A549 (cell line): ENCODE results near the gene FOXF2. TPM values are rescaled to one million over a fixed set of nuclear protein-coding genes. Genes with fewer than 3 reads are reported as not detected.

ENCODE experiments used
- ATAC-seq, 2 experiments: fragments of 200-7000 bp in 1 of 2; fragments of >200 bp in 1 of 2; cut with Nextera tagmentation in 1 of 2; cut with Tn5 transposase in 1 of 2; 3 replicates each; pipeline versions ENCODE4 v1.8.0 to v1.9.1; 2018 to 2020; ENCODE audit warnings: mild to moderate bottlenecking in 1 of 2, moderate library complexity in 1 of 2
- CTCF ChIA-PET: fragments of 300-600 bp; sonication (Branson Sonifier 250); formaldehyde crosslinking; extraction: SDS; loops from one replicate; lab custom pipeline; 2021; ENCODE audit warnings: antibody characterized with exemption, inconsistent platforms; lab: Yijun Ruan, JAX
- POLR2A ChIA-PET: fragments of 350-600 bp; formaldehyde crosslinking; extraction: SDS; loops from one replicate; lab custom pipeline; 2021; ENCODE audit warnings: antibody characterized with exemption, inconsistent platforms; lab: Yijun Ruan, JAX
- DNase-seq, 2 experiments: peaks; one replicate each; pipeline versions ENCODE4 v3.0.0 to v3.0.0-alpha.2; 2011 to 2016; ENCODE audit warnings: low read depth in 1 of 2, low spot score in 1 of 2
- FAIRE-seq: peaks from 2 replicates; lab custom pipeline; 2011; peaks lifted over from hg19 to GRCh38; lab: Jason Lieb, UNC
- H3K27ac ChIP-seq, 2 experiments: fragments of >200 bp; sonication (Bioruptor Twin); formaldehyde crosslinking; 3 replicates each; pipeline ENCODE4 v1.5.1; 2016 to 2017
- H3K4me1 ChIP-seq: fragments of >200 bp; sonication (Bioruptor Twin); formaldehyde crosslinking; 3 replicates; pipeline ENCODE4 v1.6.1; 2016
- H3K4me2 ChIP-seq: fragments of >200 bp; sonication (Bioruptor Twin); formaldehyde crosslinking; 3 replicates; pipeline ENCODE4 v1.6.1; 2016
- H3K4me3 ChIP-seq: fragments of >200 bp; sonication (Bioruptor Twin); formaldehyde crosslinking; 3 replicates; pipeline ENCODE4 v1.5.1; 2016
- H3K9me3 ChIP-seq: fragments of >200 bp; sonication (Bioruptor Twin); formaldehyde crosslinking; 3 replicates; pipeline ENCODE4 v1.6.1; 2016
- BHLHE40 ChIP-seq: IDR thresholded peaks from 2 replicates; pipeline ENCODE4 v1.6.1; 2012; ENCODE audit warnings: low read depth, low read length, inconsistent platforms
- CBX8 ChIP-seq: fragments of 200-600 bp; sonication (generic); IDR thresholded peaks from 2 replicates; pipeline ENCODE4 v1.6.1; 2016
- HDAC2 ChIP-seq: fragments of 200-600 bp; sonication (generic); IDR thresholded peaks from 2 replicates; pipeline ENCODE4 v1.6.1; 2016
- HEYL ChIP-seq: fragments of 250-450 bp; sonication (Bioruptor Pico); IDR thresholded peaks from 2 replicates; pipeline ENCODE4 v1.8.0; 2021; ENCODE audit warnings: mild to moderate bottlenecking, moderate library complexity
- HOXB13 ChIP-seq: fragments of 250-450 bp; sonication (Bioruptor Pico); IDR thresholded peaks from 2 replicates; pipeline ENCODE4 v1.5.0; 2020; ENCODE audit warnings: low read depth, mild to moderate bottlenecking, moderate library complexity
- JUN ChIP-seq, 2 experiments: fragments of >200 bp; sonication (Bioruptor Twin); formaldehyde crosslinking; IDR thresholded peaks; 2 replicates in 1 of 2; 3 replicates in 1 of 2; pipeline ENCODE4 v1.6.1; 2016 to 2017
- JUNB ChIP-seq: fragments of >200 bp; sonication (Bioruptor Twin); formaldehyde crosslinking; IDR thresholded peaks from 2 replicates; pipeline ENCODE4 v1.6.1; 2016
- KDM5A ChIP-seq: fragments of 200-600 bp; sonication (generic); IDR thresholded peaks from 2 replicates; pipeline ENCODE4 v1.6.1; 2016; ENCODE audit warnings: antibody characterized with exemption, mild to moderate bottlenecking
- NR3C1 ChIP-seq: fragments of >200 bp; sonication (Bioruptor Twin); formaldehyde crosslinking; IDR thresholded peaks from 3 replicates; pipeline ENCODE4 v1.6.1; 2017
- POLR2A ChIP-seq: IDR thresholded peaks from 2 replicates; pipeline ENCODE4 v1.6.1; 2012; ENCODE audit warnings: mild to moderate bottlenecking, low read length
- RAD21 ChIP-seq, 2 experiments: fragments of >200 bp in 1 of 2; sonication (Bioruptor Twin) in 1 of 2; formaldehyde crosslinking in 1 of 2; IDR thresholded peaks in 1 of 2; conservative IDR thresholded peaks in 1 of 2; 2 replicates in 1 of 2; 3 replicates in 1 of 2; pipeline ENCODE4 v1.6.1; 2012 to 2018; ENCODE audit warnings: inconsistent platforms in 1 of 2
- RARB ChIP-seq: fragments of 250-450 bp; sonication (Bioruptor Pico); IDR thresholded peaks from 2 replicates; pipeline ENCODE4 v1.8.0; 2021; ENCODE audit warnings: mild to moderate bottlenecking, moderate library complexity
- RCOR1 ChIP-seq: fragments of 150-350 bp; IDR thresholded peaks from 2 replicates; pipeline ENCODE4 v1.6.1; 2014; ENCODE audit warnings: antibody characterized with exemption, low read length, low read depth
- RFX5 ChIP-seq: fragments of 450-650 bp; IDR thresholded peaks from 2 replicates; pipeline ENCODE4 v1.7.1; 2014; ENCODE audit warnings: antibody characterized with exemption, mild to moderate bottlenecking, moderate library complexity
- RNF2 ChIP-seq: fragments of 200-600 bp; sonication (generic); IDR thresholded peaks from 2 replicates; pipeline ENCODE4 v1.6.1; 2016; ENCODE audit warnings: low read depth, mild to moderate bottlenecking, antibody characterized with exemption, moderate library complexity, borderline replicate concordance
- SREBF2 ChIP-seq: fragments of 450-650 bp; IDR thresholded peaks from 2 replicates; pipeline ENCODE4 v1.6.1; 2014; ENCODE audit warnings: mild to moderate bottlenecking, moderate library complexity
- TP53 ChIP-seq: fragments of 250-450 bp; sonication (Bioruptor Pico); IDR thresholded peaks from 2 replicates; pipeline ENCODE4 v1.5.0; 2021; ENCODE audit warnings: mild to moderate bottlenecking, moderate library complexity
- WGBS: methylation state at CpG from one replicate; pipeline ENCODE4 v1.1.6; 2017; ENCODE audit errors: missing lambda C conversion rate; 5-methylcytosine and 5-hydroxymethylcytosine counted together
- polyA plus RNA-seq, 4 experiments: library from polyadenylated mRNA; depleted of rRNA in 3 of 4; stranded (reverse); fragments of >200 nt; fragmentation: RNase III in 1 of 4; extraction: RNeasy Plus Mini Kit Qiagen cat#74134 plus additional on column Dnase treatment in 1 of 4; gene quantifications; 2 replicates in 3 of 4; 3 replicates in 1 of 4; pipeline ENCODE4 v1.2.3, GENCODE V29; 2011 to 2017
- TF ChIP-seq, protein P1 (sequence below): IDR thresholded peaks from 2 replicates; pipeline ENCODE4 v1.6.1; 2012
- TF ChIP-seq, protein P2 (sequence below): fragments of 200-600 bp; sonication (generic); IDR thresholded peaks from 2 replicates; pipeline ENCODE4 v1.6.1; 2016; ENCODE audit warnings: antibody characterized with exemption, mild to moderate bottlenecking, moderate library complexity
- TF ChIP-seq, protein P3 (sequence below): IDR thresholded peaks from 2 replicates; pipeline ENCODE4 v1.6.1; 2012
- TF ChIP-seq, protein P4 (sequence below): fragments of 450-650 bp; IDR thresholded peaks from 2 replicates; pipeline ENCODE4 v1.6.1; 2014; ENCODE audit warnings: antibody characterized with exemption
- TF ChIP-seq, protein P5 (sequence below): fragments of 250-450 bp; sonication (Bioruptor Pico); IDR thresholded peaks from 2 replicates; pipeline ENCODE4 v1.5.0; 2020; ENCODE audit warnings: low read depth, mild to moderate bottlenecking, moderate library complexity

Gene FOXF2
- polyA plus RNA-seq, 2 of the 4 experiments (the other 2 are of a cell fraction), result 6.6 to 12.3 TPM

DNA sequence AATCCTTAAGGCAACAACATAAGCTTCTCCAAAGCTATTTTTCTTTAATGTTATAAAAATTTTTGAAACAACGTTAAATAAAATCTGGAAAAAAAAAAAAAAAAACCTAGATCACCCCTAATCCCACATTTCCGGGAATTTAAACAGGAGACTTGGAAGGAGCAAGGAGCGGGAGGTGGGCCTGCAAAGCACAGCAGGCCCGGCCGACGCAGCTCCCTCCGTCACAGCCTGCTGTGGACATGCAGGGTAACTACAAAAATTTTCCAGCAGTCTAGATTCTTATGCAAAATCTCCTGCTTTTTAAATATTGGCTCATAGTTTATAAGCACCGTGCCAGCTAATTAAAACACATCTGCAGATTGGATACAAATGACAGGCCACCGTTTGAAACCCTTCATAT is 23.5 kb downstream of the FOXF2 start:
- ChIA-PET POLR2A (interaction anchor here (0.7 kb wide), 1 partner anchor 878 kb away, joined by 6 read pairs; no protein-coding TSS in a partner anchor), CTCF (interaction anchor here (1.5 to 4.2 kb wide), 2 partner anchors 11 to 820 kb away, joined by 3 to 24 read pairs; no protein-coding TSS in a partner anchor)
- TF ChIP-seq HDAC2, result no peak
- no peak for TF ChIP-seq RNF2
- no peak for TF ChIP-seq RCOR1
- TF ChIP-seq HOXB13 (CRISPR knock-in tag), result no peak
- Histone ChIP-seq H3K4me2 (no peak overlapping the region), H3K4me3 (no peak overlapping the region), H3K27ac (no peak overlapping the region), H3K9me3 (no peaks in the 10 kb centered on the region), H3K4me1 (no peaks in the 10 kb centered on the region)
- FAIRE-seq, result no peak
- no peak for ATAC-seq
- 77% methylated on average over 9 of the region's 9 CpGs for WGBS
- no peak for DNase-seq

DNA sequence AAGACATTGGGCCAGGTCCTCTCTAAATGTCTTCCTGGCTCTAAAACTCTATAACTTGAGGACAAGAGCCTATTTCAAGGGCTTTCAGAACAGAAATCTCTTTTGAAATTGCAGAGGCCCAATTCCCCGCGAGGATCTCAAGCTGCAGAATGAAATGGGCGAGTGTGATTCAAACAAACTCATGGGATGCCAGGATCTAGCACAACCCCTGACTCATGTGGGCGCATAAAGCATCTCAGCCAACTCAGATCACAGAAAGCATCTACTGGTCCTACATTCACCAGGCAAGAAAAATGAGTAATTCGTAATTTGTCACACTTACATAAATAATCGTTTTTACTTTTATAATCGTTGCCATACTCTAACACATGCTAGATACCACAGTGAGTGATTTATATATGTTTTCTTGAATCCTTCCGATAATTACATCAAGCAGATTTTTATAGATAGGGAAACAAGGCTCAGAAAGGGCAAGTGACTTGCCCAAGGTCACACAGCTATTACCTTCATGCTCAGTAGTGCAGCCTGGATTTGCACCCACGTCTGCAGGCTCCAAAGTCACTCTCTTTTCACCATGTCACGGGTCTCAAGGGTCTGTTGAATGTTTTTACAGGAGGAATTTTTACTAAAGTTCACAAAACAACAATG is 26.2 kb downstream of the FOXF2 start:
- CTCF ChIA-PET, result interaction anchor here (1.5 to 4.2 kb wide), 2 partner anchors 8 to 19 kb away, joined by 6 to 24 read pairs; no protein-coding TSS in a partner anchor

DNA sequence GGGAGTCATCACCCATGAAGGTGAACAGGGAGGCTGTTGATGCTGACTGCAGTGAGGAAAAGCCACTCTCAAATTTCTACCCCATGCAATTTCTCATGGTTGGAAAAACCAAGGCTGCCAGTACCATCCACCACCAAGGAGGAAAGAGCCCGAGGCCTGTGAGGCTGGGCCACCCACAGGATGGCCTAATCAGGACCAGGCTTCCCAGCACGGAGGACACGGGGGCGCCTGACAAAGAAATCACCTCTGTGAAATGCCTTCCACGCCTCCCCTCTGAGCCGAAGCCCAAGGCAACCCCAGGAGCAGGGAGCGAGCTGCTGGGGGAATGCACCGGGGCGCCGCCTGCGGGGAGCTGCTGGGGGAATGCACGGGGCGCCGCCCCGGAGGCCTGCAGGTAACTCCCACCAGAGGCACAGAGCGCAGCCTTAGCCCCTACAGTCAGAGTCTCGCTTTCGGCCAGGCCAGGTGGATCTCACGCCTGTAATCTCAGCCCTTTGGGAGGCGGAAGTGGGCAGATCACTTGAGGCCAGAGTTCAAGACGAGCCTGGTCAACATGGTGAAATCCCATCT is 26.9 kb downstream of the FOXF2 start:
- CTCF ChIA-PET, result interaction anchor here (0.6 kb wide), 1 partner anchor 709 kb away, joined by 5 read pairs; no protein-coding TSS in a partner anchor
- FAIRE-seq (no peak), ATAC-seq (0 out of 6 replicates have a peak, but pooled peaks of 1 of the 2 experiments have one; percentile 13), DNase-seq (no peak)
- Histone ChIP-seq H3K27ac (no peak overlapping the region), H3K4me3 (no peak overlapping the region), H3K4me1 (no peaks in the 10 kb centered on the region), H3K9me3 (no peaks in the 10 kb centered on the region), H3K4me2 (no peak overlapping the region)
- WGBS, result 75% methylated on average over 7 of the region's 21 CpGs
- POLR2A ChIA-PET, result no interaction called here
- TF ChIP-seq TP53 (CRISPR knock-in tag), result no peak
- TF ChIP-seq JUN (IDR thresholded peaks at IDR 0.05), result no peak
- no peak for TF ChIP-seq CBX8
- TF ChIP-seq KDM5A, result no peak
- TF ChIP-seq JUNB, result no peak
- TF ChIP-seq, protein P1, sequence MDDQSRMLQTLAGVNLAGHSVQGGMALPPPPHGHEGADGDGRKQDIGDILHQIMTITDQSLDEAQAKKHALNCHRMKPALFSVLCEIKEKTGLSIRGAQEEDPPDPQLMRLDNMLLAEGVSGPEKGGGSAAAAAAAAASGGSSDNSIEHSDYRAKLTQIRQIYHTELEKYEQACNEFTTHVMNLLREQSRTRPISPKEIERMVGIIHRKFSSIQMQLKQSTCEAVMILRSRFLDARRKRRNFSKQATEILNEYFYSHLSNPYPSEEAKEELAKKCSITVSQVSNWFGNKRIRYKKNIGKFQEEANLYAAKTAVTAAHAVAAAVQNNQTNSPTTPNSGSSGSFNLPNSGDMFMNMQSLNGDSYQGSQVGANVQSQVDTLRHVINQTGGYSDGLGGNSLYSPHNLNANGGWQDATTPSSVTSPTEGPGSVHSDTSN, result no peak
- TF ChIP-seq, all 56 proteins: peak for 0

More for the DNA sequence above, 26.2 kb downstream of the FOXF2 start:
- ATAC-seq (no peak), FAIRE-seq (no peak), DNase-seq (no peak)
- no peak overlapping the region for H3K4me2 ChIP-seq
- no peaks in the 10 kb centered on the region for H3K4me1 ChIP-seq
- POLR2A ChIA-PET, result interaction anchor here (0.6 kb wide), 1 partner anchor 19 kb away, joined by 4 read pairs; no protein-coding TSS in a partner anchor
- H3K9me3 ChIP-seq, result no peaks in the 10 kb centered on the region
- no peak for TF ChIP-seq NR3C1
- no peak for TF ChIP-seq RFX5
- TF ChIP-seq RARB (CRISPR knock-in tag), result no peak
- no peak for TF ChIP-seq RAD21 (conservative IDR thresholded peaks at IDR 0.05 in 1 of 2, IDR thresholded peaks at IDR 0.05 in 1 of 2)
- no peak for TF ChIP-seq POLR2A
- no peak for TF ChIP-seq BHLHE40
- TF ChIP-seq, protein P2, sequence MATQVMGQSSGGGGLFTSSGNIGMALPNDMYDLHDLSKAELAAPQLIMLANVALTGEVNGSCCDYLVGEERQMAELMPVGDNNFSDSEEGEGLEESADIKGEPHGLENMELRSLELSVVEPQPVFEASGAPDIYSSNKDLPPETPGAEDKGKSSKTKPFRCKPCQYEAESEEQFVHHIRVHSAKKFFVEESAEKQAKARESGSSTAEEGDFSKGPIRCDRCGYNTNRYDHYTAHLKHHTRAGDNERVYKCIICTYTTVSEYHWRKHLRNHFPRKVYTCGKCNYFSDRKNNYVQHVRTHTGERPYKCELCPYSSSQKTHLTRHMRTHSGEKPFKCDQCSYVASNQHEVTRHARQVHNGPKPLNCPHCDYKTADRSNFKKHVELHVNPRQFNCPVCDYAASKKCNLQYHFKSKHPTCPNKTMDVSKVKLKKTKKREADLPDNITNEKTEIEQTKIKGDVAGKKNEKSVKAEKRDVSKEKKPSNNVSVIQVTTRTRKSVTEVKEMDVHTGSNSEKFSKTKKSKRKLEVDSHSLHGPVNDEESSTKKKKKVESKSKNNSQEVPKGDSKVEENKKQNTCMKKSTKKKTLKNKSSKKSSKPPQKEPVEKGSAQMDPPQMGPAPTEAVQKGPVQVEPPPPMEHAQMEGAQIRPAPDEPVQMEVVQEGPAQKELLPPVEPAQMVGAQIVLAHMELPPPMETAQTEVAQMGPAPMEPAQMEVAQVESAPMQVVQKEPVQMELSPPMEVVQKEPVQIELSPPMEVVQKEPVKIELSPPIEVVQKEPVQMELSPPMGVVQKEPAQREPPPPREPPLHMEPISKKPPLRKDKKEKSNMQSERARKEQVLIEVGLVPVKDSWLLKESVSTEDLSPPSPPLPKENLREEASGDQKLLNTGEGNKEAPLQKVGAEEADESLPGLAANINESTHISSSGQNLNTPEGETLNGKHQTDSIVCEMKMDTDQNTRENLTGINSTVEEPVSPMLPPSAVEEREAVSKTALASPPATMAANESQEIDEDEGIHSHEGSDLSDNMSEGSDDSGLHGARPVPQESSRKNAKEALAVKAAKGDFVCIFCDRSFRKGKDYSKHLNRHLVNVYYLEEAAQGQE, result no peak
- TF ChIP-seq KDM5A, result no peak
- no peak for TF ChIP-seq JUN (IDR thresholded peaks at IDR 0.05)
- TF ChIP-seq, protein P3, sequence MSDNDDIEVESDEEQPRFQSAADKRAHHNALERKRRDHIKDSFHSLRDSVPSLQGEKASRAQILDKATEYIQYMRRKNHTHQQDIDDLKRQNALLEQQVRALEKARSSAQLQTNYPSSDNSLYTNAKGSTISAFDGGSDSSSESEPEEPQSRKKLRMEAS, result no peak
- TF ChIP-seq, protein P4, sequence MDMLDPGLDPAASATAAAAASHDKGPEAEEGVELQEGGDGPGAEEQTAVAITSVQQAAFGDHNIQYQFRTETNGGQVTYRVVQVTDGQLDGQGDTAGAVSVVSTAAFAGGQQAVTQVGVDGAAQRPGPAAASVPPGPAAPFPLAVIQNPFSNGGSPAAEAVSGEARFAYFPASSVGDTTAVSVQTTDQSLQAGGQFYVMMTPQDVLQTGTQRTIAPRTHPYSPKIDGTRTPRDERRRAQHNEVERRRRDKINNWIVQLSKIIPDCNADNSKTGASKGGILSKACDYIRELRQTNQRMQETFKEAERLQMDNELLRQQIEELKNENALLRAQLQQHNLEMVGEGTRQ, result no peak
- no peak for TF ChIP-seq SREBF2
- TF ChIP-seq, protein P5, sequence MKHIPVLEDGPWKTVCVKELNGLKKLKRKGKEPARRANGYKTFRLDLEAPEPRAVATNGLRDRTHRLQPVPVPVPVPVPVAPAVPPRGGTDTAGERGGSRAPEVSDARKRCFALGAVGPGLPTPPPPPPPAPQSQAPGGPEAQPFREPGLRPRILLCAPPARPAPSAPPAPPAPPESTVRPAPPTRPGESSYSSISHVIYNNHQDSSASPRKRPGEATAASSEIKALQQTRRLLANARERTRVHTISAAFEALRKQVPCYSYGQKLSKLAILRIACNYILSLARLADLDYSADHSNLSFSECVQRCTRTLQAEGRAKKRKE (CRISPR knock-in tag), result no peak
- no peak for TF ChIP-seq HEYL (CRISPR knock-in tag)
- WGBS, result 75% methylated on average over 10 of the region's 10 CpGs
- no peak overlapping the region for H3K4me3 ChIP-seq
- H3K27ac ChIP-seq, result no peak overlapping the region
